Breast epithelium (tissue), 4 donors: ENCODE data around the gene ADPRH. TPM values are rescaled to one million over a fixed set of nuclear protein-coding genes. Genes with fewer than 3 reads are reported as not detected.
"Not testable (repeated sequence)": the region's sequence is repeated elsewhere in the genome, so short reads cannot be mapped to it uniquely, and the experiment has no call there.

ENCODE experiments used
- DNase-seq, 2 donors: peaks; one replicate each; pipeline ENCODE4 v3.0.0-alpha.2; 2019; ENCODE audit warnings: low spot score in 2 of 2
- H3K27ac ChIP-seq, 2 donors: fragments of 200-600 bp; sonication (generic) in 1 of 2; one replicate each; pipeline ENCODE4 v1.5.1; 2016 to 2019; ENCODE audit warnings: mild to moderate bottlenecking in 1 of 2
- H3K27me3 ChIP-seq, 2 donors: fragments of 200-600 bp; sonication (generic) in 1 of 2; one replicate each; pipeline versions ENCODE4 v1.5.1 to v1.6.0; 2017 to 2019; ENCODE audit warnings: control low read depth in 1 of 2, mild to moderate bottlenecking in 1 of 2
- H3K36me3 ChIP-seq: fragments of 200-600 bp; one replicate; pipeline ENCODE4 v1.5.1; 2019
- H3K4me1 ChIP-seq, 2 donors: fragments of 200-600 bp; sonication (generic); one replicate each; pipeline ENCODE4 v1.5.1; 2016 to 2019; ENCODE audit warnings: control low read depth in 1 of 2
- H3K4me3 ChIP-seq, 3 donors: fragments of 200-600 bp; sonication (generic); 1 replicate in 2 of 3; 2 replicates in 1 of 3; pipeline ENCODE4 v1.5.1; 2016 to 2019; ENCODE audit warnings: mild to moderate bottlenecking in 3 of 3, moderate library complexity in 2 of 3
- H3K9me3 ChIP-seq, 2 donors: fragments of 200-600 bp; sonication (generic) in 1 of 2; one replicate each; pipeline ENCODE4 v1.5.1; 2016 to 2019; ENCODE audit warnings: control low read depth in 1 of 2
- POLR2A ChIP-seq: fragments of 450-650 bp; IDR thresholded peaks from one replicate; pipeline ENCODE4 v1.6.1; 2016; ENCODE audit warnings: antibody characterized with exemption, mild to moderate bottlenecking, moderate library complexity
- POLR2AphosphoS5 ChIP-seq, 3 donors: sonication (generic); formaldehyde crosslinking; IDR thresholded peaks; one replicate each; pipeline ENCODE4 v1.6.1; 2017; ENCODE audit warnings: antibody characterized with exemption in 3 of 3
- intact Hi-C: fragments of 100-400 bp; cut with DNase I; formaldehyde crosslinking; loops from one replicate; pipeline ENCODE4 v1.15.1; 2023; ENCODE audit warnings: low total_unique reads
- total RNA-seq, 3 donors: library from RNA; depleted of rRNA; stranded (reverse); fragments of >200 nt; gene quantifications; one replicate each; pipeline ENCODE4 v1.1.0, GENCODE V29; 2016
- TF ChIP-seq, protein P1 (sequence below), 3 donors: fragments of 450-650 bp; IDR thresholded peaks; one replicate each; pipeline ENCODE4 v1.5.1; 2016 to 2017; ENCODE audit warnings: antibody characterized with exemption in 3 of 3, mild to moderate bottlenecking in 3 of 3, moderate library complexity in 3 of 3

The ADPRH gene
- total RNA-seq, 3 donors from 2014 or later, result 5.9 to 10.9 (median 9.8) TPM

DNA sequence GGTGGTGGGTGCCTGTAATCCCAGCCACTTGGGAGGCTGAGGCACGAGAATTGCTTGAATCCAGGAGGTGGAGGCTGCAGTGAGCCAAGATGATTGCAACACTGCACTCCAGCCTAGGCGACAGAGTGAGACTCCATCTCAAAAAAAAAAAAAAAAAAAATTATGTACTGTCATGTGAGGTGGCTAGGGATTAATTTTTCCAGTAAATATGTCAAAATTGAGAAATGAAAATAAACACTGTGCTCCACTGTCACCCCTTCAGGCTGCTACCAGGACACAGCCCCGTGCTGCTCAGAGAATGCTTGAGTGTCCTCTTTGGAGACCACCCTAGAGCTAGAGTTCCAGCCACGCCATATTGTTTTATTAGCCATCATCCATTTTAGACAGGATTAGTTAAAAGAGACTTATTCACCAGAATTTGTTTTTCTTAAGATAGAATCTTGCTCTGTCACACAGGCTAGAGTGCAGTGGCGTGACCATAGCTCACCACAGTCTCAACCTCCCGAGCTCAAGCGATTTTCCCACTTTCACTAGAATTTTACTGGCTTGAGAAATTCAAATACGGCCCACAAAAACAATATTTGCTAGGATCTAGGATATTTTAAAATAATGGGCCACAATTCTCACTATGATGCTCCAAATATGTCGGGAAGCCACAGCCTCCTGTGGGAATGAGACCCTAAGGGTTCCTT lies 20.5 kb upstream of the ADPRH start:
- intact Hi-C loops, result no loop called here
- Histone ChIP-seq H3K9me3 (no peaks in the 10 kb centered on the region), H3K27ac (no peak overlapping the region), H3K4me3 (no peak overlapping the region), H3K4me1 (no peaks in the 10 kb centered on the region), H3K27me3 (no peaks in the 10 kb centered on the region), H3K36me3 (no peaks in the 10 kb centered on the region)
- no peak for DNase-seq
- TF ChIP-seq, protein P1, sequence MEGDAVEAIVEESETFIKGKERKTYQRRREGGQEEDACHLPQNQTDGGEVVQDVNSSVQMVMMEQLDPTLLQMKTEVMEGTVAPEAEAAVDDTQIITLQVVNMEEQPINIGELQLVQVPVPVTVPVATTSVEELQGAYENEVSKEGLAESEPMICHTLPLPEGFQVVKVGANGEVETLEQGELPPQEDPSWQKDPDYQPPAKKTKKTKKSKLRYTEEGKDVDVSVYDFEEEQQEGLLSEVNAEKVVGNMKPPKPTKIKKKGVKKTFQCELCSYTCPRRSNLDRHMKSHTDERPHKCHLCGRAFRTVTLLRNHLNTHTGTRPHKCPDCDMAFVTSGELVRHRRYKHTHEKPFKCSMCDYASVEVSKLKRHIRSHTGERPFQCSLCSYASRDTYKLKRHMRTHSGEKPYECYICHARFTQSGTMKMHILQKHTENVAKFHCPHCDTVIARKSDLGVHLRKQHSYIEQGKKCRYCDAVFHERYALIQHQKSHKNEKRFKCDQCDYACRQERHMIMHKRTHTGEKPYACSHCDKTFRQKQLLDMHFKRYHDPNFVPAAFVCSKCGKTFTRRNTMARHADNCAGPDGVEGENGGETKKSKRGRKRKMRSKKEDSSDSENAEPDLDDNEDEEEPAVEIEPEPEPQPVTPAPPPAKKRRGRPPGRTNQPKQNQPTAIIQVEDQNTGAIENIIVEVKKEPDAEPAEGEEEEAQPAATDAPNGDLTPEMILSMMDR (IDR thresholded peaks at IDR 0.05), result no peak
- TF ChIP-seq POLR2AphosphoS5 (IDR thresholded peaks at IDR 0.05), result no peak
- no peak for TF ChIP-seq POLR2A

DNA sequence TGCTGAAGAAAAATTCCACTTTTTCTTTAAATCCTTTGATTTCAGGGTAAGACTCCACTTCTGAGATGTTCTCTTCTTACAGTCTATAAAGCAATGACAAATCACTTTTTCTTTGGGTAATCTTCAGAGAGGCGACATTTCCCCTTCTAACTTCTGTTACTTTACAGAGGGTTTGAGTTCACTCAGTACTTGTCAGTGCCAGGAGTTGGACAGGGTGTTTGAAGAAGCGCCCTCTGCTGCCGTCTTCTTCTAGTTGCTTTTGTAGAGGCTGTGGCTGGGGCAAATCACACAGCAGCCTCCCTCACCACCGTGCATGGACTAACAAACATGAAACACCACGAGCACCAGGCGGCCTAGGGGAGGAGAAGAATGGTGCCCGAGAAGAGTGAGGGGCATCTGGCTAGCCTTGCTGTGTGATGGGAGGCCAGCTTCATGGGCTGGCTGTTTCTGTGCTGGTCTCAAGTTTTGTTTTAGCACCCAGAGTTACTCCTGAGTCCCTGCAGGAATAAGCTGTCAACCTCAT lies 19.8 kb upstream of the ADPRH start, which contains the start of gene CD80:
Gene CD80, minus strand, starts transcription at position 174 of the 523 bp plus-strand sequence. CDS start 1,886 bp downstream, outside the sequence.
- no peak within 1 kb of the TSS for H3K4me3 ChIP-seq
- H3K27ac ChIP-seq, result no peak within 1 kb of the TSS
- intact Hi-C loops, result no loop called here
- no peaks in the 10 kb centered on the region for H3K4me1 ChIP-seq
- no peaks in the 10 kb centered on the region for H3K9me3 ChIP-seq
- H3K27me3 ChIP-seq, result no peaks in the 10 kb centered on the region
- H3K36me3 ChIP-seq, result no peaks in the 10 kb centered on the region
- no peak for DNase-seq
- TF ChIP-seq, protein P1 (IDR thresholded peaks at IDR 0.05), result no peak
- TF ChIP-seq POLR2A (no peak), POLR2AphosphoS5 (IDR thresholded peaks at IDR 0.05) (no peak)

GRCh38 chr3:119560160-119560559 lies 19.1 kb upstream of the ADPRH start:
- no peak for TF ChIP-seq POLR2A
- TF ChIP-seq, protein P1 (IDR thresholded peaks at IDR 0.05), result no peak
- TF ChIP-seq POLR2AphosphoS5 (IDR thresholded peaks at IDR 0.05), result no peak
- Histone ChIP-seq H3K9me3 (no peaks in the 10 kb centered on the region), H3K4me1 (no peaks in the 10 kb centered on the region), H3K27ac (no peak overlapping the region), H3K4me3 (no peak overlapping the region), H3K27me3 (no peaks in the 10 kb centered on the region), H3K36me3 (no peaks in the 10 kb centered on the region)
- intact Hi-C loops, result no loop called here
- DNase-seq, result no peak

DNA sequence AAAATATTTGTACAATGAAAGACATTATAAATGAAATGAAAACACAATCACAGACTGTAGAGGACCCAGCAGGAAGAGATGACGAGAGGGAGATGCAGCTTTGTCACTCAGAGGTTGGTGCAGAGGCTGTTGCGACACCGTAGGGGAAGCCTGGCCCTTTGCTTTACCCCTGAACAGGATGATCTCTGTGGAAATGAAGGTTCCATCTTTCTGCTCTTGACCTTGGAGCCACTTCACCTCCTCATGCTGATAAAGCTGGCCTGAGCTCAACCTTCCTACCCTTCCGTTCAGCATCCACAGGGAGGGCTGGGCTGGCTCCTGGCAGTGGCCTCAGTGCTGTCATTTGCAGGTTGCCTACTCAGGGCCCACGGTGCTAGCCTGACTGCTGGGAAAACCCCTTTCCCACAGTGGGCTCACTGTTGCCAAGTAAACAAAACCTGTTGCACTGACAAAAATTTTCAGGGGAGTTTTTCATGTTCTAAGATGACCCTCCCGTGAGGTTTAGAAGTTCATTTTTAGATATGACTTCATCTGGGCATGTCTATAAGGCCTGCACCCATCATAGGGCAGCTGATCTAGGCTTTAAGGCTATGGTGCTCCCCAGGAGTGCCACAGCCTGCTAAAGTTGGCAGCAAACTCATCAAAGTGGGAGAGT lies 16.9 kb upstream of the ADPRH start:
- no peaks in the 10 kb centered on the region for H3K4me1 ChIP-seq
- H3K36me3 ChIP-seq, result no peaks in the 10 kb centered on the region
- no peaks in the 10 kb centered on the region for H3K27me3 ChIP-seq
- H3K9me3 ChIP-seq, result no peaks in the 10 kb centered on the region
- TF ChIP-seq POLR2AphosphoS5 (IDR thresholded peaks at IDR 0.05), result no peak
- intact Hi-C loops, result no loop called here
- H3K27ac ChIP-seq, result no peak overlapping the region
- H3K4me3 ChIP-seq, result no peak overlapping the region
- no peak for DNase-seq

GRCh38 chr3:119563334-119563733 lies 16.0 kb upstream of the ADPRH start:
- H3K4me3 ChIP-seq, H3K27me3 ChIP-seq, H3K27ac ChIP-seq, intact Hi-C loops, H3K4me1 ChIP-seq, DNase-seq, H3K9me3 ChIP-seq, H3K36me3 ChIP-seq: not testable (repeated sequence)

DNA sequence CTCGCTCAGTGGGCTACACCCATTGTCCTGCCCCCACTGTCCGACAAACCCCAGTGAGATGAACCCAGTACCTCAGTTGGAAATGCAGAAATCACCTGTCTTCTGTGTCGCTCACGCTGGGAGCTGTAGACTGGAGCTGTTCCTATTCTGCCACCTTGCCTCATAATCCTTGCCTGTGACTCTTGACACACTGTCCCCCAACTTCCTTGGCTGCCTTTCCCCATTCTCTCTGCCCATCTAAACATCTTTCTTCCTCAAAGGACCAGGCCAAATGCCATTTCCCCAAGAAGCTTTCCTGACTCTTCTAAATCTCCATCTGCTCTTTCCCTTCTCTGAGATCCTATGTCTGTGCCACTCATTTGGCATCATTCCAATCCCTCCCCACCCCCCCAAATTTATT lies 10.1 kb upstream of the ADPRH start:
- intact Hi-C loops, result no loop called here
- no peak overlapping the region for H3K4me3 ChIP-seq
- no peaks in the 10 kb centered on the region for H3K4me1 ChIP-seq
- no peak for TF ChIP-seq POLR2A
- no peak for TF ChIP-seq POLR2AphosphoS5 (IDR thresholded peaks at IDR 0.05)
- TF ChIP-seq, protein P1 (IDR thresholded peaks at IDR 0.05), result no peak
- no peaks in the 10 kb centered on the region for H3K9me3 ChIP-seq
- no peaks in the 10 kb centered on the region for H3K36me3 ChIP-seq
- DNase-seq, result no peak
- H3K27ac ChIP-seq, result no peak overlapping the region
- no peaks in the 10 kb centered on the region for H3K27me3 ChIP-seq
